Measurements from ENCODE around the gene MRPS18A.

Gene MRPS18A

DNA sequence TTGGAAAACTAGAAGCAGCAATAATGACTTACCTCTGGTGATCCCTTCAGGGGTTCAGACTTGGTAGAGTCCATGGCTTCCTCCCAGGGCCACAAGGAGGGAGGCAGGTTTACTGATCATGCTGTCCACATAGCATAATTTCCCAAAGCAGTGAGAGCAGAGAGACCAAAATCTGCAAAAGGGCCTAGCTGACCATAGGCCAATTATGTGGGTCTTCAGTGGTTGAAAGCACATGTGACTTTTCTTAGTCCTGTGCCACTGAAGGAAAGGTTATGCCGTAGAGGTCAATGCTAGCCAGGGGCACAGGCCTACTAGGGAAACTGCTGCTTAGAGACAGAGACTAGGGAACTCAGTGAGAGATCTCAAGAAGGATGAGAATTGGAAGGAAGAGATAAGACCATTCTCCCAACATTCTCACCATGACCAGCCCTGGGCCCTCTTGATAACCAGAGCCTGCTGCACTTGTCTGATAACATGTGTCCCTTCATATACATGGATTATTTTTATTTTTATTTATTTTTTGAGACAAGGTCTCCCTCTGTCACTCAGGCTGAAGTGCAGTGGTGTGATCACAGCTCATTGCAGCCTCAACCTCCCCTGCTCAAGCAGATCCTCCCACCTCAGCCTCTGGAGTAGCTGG lies 56.5 kb downstream of the MRPS18A start:
- no peak for DNase-seq

- DNase-seq = peak; percentile 96
Measured at GRCh38 chr6:43629505-43630300, 57.9 kb downstream of the MRPS18A start.

DNA sequence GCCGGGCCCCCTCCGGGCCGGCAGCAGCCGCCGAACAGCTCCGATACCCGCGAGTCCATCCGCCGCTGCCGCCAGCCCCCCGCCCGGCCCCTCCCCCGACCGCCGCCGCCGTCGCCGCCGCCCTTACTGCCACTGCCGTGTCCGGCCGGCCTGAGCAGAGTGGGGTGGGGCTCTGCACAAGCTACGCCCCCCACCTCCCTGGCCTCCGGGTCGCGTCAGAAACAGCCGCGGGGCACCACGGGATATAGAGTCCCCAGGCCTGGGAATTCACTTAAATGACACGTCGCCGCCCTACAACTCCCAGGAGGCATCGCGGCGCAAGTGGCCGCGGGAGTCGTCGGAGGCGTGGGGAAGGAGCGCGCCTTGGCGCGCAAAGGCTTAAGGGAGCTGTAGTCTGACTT lies 58.5 kb downstream of the MRPS18A start, which contains the start of gene GTPBP2:
Gene GTPBP2 (minus strand): TSS at position 161 of the 401 bp plus-strand sequence. CDS start 102 bp downstream, at position 59.
- peak; percentile 96 for DNase-seq

- DNase-seq = peak; percentile 69
Measured at GRCh38 chr6:43628393-43629103, 59.0 kb downstream of the MRPS18A start.

DNA sequence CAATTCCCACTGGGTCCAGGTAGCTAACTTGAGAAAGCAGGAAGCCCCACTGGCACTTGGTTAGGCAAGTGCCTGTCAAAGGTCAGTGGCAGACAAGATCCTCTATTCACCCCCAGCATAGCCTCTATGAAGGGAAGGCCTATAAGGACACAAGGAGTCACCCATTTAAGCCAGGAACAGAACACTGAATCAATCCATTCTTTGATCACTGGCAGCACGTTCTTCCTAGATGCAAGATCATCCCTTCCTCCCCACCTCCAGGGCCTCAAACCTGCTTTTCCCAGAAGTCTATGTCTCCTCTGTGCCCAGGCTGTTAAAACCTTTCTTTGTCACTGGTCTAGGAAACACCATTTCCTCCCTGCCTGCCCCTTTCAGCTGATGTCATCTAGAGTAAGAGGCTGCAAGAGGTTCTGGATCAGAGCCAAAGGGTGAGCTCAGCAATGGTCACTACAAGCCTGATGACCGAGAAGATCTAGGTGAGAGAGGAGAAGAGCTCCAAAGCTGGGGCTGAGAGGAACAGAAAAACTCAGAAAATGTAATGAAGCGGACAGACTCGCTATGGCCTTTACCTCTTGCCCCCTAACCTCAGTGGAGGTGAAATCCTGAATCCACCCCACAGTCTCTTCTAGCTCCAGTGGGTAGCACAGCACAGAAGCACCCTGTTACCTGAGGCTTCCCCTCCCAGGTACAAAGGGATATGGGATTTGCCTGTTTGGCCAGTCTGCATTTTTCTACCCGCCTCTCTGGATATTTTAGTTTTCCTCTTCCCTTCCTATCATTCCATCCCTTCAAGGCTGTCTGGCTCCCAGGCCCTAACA lies 60.4 kb downstream of the MRPS18A start:
- DNase-seq = no peak

DNA sequence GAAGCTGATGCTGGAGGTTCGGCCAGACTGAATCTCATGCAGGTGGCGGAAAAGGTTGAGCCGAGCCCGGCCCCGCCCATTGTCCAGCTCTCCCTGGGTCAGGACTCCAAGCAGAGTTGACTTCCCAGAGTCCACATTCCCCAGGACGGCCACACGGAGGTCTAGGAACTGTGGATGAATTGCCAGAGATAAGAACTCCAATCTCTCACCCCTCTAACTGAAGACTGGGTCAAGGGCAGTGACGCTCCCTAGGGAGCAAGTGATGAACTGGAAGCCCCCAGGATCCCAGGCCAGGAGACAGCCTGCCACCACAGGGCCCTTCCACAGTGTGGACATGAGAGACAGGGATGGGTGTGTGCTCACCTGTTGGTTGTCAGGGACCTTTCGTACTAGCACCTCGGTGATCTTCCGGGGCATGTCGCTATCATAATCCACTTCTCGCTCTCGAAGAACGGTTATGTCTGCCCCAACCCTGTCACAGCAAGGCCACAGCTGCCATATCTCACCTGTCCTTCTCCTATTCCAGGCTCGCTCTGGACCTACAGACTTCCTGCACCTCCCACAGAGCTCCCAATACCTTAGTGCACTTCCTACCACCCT lies 62.1 kb downstream of the MRPS18A start:
- DNase-seq = no peak

DNA sequence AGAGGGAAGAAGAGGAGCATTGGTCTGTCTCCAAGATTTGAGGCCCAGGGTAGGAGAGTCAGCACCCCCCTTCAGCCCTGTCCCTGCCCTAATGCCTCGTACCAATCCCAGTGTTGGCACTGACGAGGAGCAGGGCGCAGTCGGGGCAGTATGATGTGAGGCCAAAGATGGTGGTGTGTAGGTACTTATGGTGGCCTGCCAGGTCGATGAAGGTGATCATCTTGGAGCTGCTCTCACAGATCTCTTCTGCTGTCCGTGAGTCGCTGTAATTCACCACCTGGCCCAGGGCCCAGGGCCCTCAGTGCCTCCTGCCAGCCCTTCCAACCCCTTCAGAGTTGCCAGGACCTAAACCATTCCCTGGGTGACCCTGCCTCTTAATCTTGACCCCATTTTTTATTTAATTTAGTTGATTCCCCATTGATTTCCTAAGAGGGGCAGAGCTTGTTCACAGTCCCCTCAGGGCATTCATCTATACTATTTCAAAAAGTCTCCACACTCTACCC lies 62.8 kb downstream of the MRPS18A start:
- DNase-seq = no peak

GRCh38 chr6:43623880-43624785 lies 63.5 kb downstream of the MRPS18A start:
- DNase-seq = no peak

DNA sequence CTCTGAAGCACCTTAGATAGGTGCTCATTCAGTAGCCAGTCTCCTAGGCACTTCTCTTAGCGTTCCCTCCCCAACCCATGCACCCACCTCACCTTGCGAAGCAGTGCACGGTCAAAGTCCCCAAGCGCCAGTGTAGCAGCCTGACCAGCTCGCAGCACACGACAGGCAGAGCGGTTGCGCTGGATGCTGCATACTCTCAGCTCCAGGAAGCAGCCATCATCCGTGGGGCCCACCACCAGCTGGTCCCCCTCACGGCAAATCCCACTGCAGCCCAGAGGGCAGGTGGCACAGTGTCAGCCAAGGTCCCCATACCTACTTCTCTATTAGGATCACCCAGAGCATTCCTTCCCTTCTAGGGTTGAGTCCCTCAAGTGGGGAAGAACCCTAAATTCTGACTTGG lies 65.0 kb downstream of the MRPS18A start:
- DNase-seq = no peak

DNA sequence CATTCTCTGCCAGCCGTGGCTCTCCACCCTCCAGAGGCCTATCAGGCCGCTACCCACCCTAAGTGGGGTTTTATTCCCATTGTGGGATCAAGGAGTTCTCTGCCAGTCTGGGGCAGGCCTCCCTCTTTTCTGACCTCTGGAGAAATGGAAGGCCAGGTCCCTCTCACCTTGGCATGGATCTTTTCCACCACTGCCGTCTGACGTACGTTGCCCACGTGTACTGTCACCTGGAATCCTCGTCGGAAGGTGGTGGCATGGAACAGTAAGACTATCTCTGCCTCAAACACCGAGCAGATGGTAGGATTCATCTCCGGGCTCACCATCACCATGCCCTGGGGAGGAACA lies 65.8 kb downstream of the MRPS18A start:
- no peak for DNase-seq
